Activated CD4-positive, alpha-beta T cell treated with anti-CD3 and anti-CD28 coated beads, Interleukin-2, amount 50 U/mL, for 48 hours (primary cell): ENCODE results near the gene KRT81.

Source experiments
- DNase-seq, 2 experiments: peaks; one replicate each; pipeline ENCODE4 v3.0.0-alpha.2; 2020

Gene KRT81

GRCh38 chr12:52291267-52291935 lies at the start of gene KRT81:
Gene KRT81 (minus strand): TSS chr12:52291534. CDS start chr12:52291465, 69 bp downstream.
- DNase-seq, result no peak

- DNase-seq, result no peak
These were observed 47.1 kb upstream of the KRT81 start for GRCh38 chr12:52338241-52338960.

GRCh38 chr12:52337054-52337453 lies 45.7 kb upstream of the KRT81 start:
- no peak for DNase-seq

GRCh38 chr12:52336641-52337040 lies 45.3 kb upstream of the KRT81 start:
- no peak for DNase-seq

DNA sequence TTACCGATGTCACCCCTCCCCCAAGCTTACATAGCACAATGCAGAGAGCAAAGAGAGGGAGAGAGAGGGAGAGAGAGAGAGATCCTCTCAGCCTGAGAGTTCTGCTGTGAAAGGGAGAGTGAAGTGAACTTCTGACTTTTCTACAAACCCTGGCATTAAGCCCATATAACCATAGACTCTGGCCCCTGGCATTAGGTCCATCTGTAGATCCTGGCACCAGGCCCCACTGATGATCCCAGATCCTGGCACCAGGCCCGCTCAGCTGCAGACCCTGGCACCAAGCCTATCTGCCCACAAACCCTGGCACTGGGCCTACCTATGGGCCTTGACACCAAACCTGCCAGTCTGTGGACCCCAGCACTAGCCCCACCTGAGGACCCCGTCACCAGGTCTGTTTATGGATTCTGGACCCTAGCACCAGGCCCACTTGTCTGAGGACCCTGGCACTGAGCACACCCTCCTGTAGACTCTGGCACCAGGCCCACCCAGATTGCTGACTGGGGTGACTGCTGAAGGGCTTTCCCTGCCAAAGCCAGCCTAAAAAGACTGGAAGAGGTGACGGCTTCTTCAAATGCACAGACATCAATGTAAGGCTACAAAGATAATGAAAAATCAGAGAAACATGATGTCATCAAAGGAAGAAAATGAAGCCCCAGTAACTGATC lies 44.4 kb upstream of the KRT81 start:
- no peak for DNase-seq

DNA sequence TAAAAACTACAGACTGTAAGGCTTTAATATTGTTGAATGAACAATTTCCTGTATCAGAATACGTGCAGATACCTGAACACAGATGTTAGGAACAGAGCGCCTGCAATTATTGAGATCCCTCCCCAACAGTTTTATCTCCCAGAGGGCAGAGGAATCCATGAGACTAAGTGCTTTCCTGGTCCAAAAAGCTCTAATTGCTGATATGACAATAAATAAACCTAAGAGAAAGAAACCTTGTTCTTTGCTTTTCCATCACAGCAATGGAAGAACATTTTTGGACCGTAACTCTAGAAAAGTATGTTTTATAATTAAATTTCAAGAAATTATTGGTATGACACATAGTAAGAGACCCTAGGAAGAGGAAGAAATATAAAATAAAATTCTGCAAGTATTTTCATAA lies 42.9 kb upstream of the KRT81 start:
- no peak for DNase-seq

DNA sequence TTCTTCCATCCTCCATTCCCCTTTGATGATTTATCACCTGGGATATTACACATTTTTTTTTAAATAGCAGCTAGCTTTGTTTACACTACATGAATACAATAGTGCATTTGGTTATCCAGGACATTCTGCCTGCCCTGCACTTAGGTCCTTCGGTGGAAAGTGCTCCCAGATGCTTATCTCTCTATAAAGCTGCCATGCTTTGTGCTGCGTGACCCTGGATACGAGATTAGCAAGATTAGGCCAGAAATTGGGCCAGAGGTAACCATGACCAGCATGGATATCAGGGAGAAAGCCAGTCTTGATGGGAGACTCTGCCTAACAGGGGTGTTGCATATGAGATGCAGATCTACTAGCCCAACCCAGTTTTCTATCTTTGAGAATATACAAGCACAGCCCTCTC lies 42.0 kb upstream of the KRT81 start:
- DNase-seq, result no peak

- no peak for DNase-seq
These were observed 41.0 kb upstream of the KRT81 start for GRCh38 chr12:52332381-52332780.

- no peak for DNase-seq
These were observed 40.5 kb upstream of the KRT81 start for GRCh38 chr12:52331833-52332232.

GRCh38 chr12:52331039-52331438 lies 39.7 kb upstream of the KRT81 start:
- DNase-seq, result no peak

DNA sequence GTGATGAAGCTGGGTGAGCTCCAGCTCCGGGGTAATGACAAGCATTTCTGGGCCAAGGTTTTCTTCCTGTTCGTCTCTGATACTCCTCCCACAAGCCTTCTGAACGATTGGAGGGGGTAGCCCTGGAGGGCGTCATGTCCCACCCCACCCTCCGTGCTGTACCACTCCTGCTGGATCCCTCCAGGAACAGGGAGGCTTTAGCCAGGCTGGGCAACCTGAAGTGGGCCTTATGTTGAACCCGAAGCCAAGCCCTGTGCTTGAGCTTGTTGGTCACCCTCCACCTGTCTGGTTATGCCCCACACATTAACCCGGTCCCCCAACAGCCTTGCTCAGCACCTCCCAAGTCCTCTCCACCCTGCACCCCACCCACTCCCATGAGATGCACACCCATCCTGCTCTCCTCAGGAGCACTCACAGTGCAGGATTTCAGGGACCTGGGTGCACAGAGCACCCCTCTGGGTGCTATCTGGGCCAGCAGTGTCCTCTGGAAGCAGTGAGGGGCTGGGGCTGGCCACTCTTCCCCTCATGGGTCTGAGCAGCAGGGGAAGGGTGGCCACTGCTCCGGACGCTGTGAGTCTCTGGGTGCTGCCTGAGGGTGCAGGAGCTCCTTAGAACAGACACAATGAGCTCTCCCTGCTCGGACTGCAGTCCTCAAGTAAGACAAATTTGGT lies 36.6 kb upstream of the KRT81 start:
- DNase-seq, result no peak

DNA sequence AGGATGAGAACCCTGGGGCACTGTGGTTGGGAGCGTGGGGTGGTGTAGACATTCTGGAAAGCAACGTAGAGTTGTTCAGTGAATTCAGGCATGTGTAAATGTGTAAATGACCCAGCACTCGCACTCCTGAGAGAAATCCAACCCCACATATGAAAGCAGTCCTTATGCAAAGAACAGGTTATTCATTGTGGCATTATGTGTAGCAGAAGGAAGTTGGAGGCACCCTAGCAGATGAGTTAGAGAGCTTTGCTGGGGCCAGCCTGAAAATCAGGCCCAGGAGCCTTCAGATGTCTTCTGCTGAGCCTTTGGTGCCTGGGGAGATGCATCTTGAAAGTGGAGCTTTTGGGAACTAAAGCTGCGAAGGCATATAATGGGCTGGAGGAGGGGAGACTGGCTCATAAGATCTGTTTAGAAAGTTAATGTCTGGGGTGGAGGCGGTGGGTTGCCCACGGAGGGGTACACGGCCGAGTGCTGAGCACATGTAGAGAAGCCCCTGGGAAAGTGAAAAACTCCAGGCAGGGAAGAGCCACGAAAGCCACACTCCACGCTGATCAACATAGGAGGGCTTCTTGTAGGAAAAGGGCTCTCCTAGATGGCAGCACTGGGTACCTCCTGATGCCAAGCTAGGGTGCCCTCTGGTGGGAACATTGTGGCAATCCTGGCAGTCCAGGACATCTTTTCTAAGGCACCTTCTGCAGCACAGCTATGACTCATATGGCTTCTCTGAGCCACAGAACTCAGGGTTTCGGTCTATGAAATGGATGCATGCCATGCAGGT lies 35.9 kb upstream of the KRT81 start:
- DNase-seq, result peak; percentile 76 to 84

DNA sequence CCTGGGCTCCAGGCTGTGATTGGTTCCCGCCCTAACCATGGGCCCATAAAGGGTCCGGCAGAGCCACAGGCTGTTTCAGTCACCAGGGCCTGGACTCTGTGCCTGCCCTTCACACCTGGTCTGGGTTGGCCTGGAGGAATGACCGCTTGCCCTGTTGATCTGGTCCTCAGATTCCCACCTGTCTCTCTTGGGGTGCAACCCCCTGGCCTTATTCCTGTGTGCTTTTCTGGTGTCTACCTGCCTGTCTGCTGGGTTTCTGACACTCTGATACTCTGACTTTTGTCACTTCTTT lies 32.8 kb upstream of the KRT81 start:
- DNase-seq, result no peak

DNA sequence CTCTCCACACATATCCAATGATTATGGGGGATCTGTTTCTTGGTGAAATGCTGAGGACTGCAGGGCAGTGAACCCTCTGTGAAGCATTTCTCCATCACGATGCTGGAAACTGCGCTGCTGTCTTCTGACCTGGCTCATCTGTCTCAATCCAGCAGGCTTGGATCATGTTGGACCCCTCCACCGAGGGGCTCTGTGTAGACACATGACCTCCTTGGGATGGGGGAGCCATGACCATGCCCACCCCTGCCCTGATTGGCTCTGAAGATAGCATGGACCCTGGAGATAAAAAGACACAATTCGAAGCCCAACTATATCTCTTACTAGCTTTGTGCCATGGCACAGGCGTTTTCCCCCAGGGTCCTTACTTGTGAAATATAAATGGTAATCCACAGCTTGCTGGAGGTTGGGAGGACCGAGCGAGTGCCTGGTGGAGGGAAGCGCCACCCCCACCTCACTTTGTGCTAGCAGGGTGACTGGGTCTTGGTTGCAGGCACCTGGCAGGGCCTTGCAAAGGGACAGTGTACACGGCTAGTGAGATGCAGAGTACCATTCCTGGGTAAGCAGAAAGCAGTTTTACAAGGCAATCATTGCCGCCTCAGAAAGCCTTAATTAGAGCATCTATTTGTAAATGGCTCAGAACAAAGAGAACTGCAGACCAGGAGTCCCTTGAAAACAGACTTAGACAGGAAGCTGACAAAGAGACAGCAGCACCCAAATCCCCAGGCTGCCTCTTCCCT lies 32.2 kb upstream of the KRT81 start:
- DNase-seq, result no peak

GRCh38 chr12:52323001-52323400 lies 31.7 kb upstream of the KRT81 start:
- DNase-seq, result no peak

DNA sequence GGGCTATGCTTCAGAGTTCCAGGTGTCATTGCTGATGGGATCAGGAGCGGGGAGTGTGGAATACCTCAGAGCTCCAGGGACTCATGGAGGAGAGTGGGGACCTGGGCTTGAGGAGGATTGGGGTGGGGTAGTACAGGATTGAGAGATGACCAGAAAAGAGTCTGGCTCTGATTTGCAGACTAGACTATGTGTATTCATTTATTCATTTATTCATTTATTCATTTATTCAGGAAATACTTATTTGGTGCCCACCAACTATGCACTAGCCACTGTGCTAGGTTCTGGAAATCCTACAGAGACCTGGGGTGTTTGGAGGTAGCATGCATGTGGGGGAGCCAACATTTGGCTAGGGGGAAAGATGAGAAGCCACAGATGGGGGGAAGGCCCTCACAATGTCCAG lies 30.7 kb upstream of the KRT81 start:
- no peak for DNase-seq

DNA sequence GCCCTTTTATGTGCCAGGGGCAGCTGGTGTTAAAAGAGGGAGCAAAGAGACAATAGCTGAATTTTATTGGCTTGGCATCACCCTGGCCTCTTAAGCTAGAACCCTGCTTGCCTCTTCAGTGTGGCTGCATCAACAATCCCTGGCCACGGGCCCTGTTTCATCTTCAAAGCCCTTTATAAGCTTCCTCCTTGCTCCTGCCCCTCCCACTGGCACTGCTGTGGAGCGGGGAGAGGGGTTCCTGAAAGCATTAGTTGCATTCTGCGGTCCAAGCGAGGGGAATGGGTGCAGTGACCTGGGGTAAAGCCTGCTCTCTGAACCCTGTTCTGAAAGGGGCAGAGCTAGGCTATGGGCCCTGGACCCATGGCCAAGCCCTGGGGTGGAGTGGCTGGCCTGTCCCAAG lies 30.1 kb upstream of the KRT81 start:
- DNase-seq, result no peak

GRCh38 chr12:52320784-52321400 lies 29.6 kb upstream of the KRT81 start, which contains the start of gene KRT83:
Gene KRT83 (minus strand): TSS chr12:52321398. CDS start chr12:52321335, 63 bp downstream.
- no peak for DNase-seq

GRCh38 chr12:52319097-52319496 lies 27.8 kb upstream of the KRT81 start:
- DNase-seq, result no peak

- DNase-seq, result no peak
These were observed 27.1 kb upstream of the KRT81 start for GRCh38 chr12:52318241-52318990.
